OCI-LY3 (cell line): ENCODE results near the gene GATA2.

Experiments used
- EZH2phosphoT487 ChIP-seq: fragments of 200-600 bp; shearing (Covaris generic); IDR thresholded peaks from 2 replicates; pipeline ENCODE4 v1.6.1; 2018; ENCODE audit warnings: antibody characterized with exemption, mixed run types, low read depth
- TF ChIP-seq, protein P1 (sequence below): fragments of 200-600, 300-600 bp; sonication (generic); IDR thresholded peaks from 2 replicates; pipeline ENCODE4 v1.5.1; 2014; ENCODE audit warnings: antibody characterized with exemption, low read length, low read depth

DNA sequence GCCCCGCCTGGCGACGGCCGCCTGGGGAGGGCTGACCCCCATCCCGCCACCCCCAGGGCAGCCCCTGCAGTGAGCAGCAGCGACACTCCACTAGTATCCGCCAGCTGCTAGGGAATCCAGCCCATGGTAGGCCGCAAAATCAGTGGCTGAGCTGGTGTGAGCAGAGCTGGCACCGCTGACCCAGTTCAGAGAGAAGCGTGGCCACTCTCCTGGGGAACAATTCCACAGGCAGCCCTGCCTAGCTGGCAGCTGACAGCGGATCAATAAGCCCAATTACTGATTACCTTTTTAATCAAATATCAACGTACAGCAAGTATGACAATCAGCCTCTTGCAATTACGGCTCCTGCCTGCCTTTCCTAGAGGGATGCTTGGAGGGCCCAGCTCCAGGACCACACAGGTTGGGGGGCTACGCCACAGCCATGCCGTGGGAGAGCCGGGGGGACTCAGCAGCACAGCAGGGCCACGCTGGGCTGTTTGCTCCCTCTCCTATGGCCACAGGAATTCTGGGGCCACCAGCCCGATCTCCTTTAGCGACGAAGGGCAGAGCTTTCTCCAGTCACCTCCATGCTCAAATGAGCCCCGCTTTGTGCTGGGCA is 40.2 kb downstream of the GATA2 start:
- TF ChIP-seq, protein P1, sequence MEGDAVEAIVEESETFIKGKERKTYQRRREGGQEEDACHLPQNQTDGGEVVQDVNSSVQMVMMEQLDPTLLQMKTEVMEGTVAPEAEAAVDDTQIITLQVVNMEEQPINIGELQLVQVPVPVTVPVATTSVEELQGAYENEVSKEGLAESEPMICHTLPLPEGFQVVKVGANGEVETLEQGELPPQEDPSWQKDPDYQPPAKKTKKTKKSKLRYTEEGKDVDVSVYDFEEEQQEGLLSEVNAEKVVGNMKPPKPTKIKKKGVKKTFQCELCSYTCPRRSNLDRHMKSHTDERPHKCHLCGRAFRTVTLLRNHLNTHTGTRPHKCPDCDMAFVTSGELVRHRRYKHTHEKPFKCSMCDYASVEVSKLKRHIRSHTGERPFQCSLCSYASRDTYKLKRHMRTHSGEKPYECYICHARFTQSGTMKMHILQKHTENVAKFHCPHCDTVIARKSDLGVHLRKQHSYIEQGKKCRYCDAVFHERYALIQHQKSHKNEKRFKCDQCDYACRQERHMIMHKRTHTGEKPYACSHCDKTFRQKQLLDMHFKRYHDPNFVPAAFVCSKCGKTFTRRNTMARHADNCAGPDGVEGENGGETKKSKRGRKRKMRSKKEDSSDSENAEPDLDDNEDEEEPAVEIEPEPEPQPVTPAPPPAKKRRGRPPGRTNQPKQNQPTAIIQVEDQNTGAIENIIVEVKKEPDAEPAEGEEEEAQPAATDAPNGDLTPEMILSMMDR: no peak
- no peak for TF ChIP-seq EZH2phosphoT487
